CD1c-positive myeloid dendritic cell (primary cell): ENCODE data around the gene MRPL36.
"Not testable (repeated sequence)": the region's sequence is repeated elsewhere in the genome, so short reads cannot be mapped to it uniquely, and the experiment has no call there.

Source experiments
- DNase-seq: peaks from one replicate; pipeline ENCODE4 v3.0.0-alpha.2; 2016; ENCODE audit errors: extremely low spot score

Gene MRPL36

GRCh38 chr5:1832511-1833250 lies 33.0 kb upstream of the MRPL36 start:
- no peak for DNase-seq

GRCh38 chr5:1831677-1832313 lies 32.2 kb upstream of the MRPL36 start:
- DNase-seq = no peak

GRCh38 chr5:1831257-1831656 lies 31.6 kb upstream of the MRPL36 start:
- no peak for DNase-seq

- DNase-seq = no peak
Measured at GRCh38 chr5:1830571-1831228, 31.1 kb upstream of the MRPL36 start.

GRCh38 chr5:1827886-1828397 lies 28.3 kb upstream of the MRPL36 start:
- no peak for DNase-seq

- DNase-seq = no peak
Measured at GRCh38 chr5:1827025-1827885, 27.6 kb upstream of the MRPL36 start.

- DNase-seq = no peak
Measured at GRCh38 chr5:1826235-1826980, 26.8 kb upstream of the MRPL36 start.

- no peak for DNase-seq
Measured at GRCh38 chr5:1824903-1825841, 25.5 kb upstream of the MRPL36 start.

GRCh38 chr5:1824109-1824821 lies 24.6 kb upstream of the MRPL36 start:
- no peak for DNase-seq

- DNase-seq = no peak
Measured at GRCh38 chr5:1823381-1824034, 23.9 kb upstream of the MRPL36 start.

- no peak for DNase-seq
Measured at GRCh38 chr5:1821862-1822261, 22.2 kb upstream of the MRPL36 start.

GRCh38 chr5:1820926-1821325 lies 21.3 kb upstream of the MRPL36 start:
- DNase-seq = no peak

GRCh38 chr5:1820381-1820780 lies 20.7 kb upstream of the MRPL36 start:
- DNase-seq = no peak

- DNase-seq = no peak
Measured at GRCh38 chr5:1819458-1819857, 19.8 kb upstream of the MRPL36 start.

- DNase-seq = no peak
Measured at GRCh38 chr5:1818784-1819183, 19.1 kb upstream of the MRPL36 start.

- DNase-seq = no peak
Measured at GRCh38 chr5:1817261-1818043, 17.8 kb upstream of the MRPL36 start.

- DNase-seq = not testable (repeated sequence)
Measured at GRCh38 chr5:1816495-1817089, 17.0 kb upstream of the MRPL36 start.

- DNase-seq = no peak
Measured at GRCh38 chr5:1815881-1816292, 16.2 kb upstream of the MRPL36 start.
